ENCODE measurements around the gene EBI3. TPM values are rescaled to one million over a fixed set of nuclear protein-coding genes. Genes with fewer than 3 reads are reported as not detected.

EBI3 gene
- total and polyA plus RNA-seq, 2 experiments from 2014 or later: not detected

DNA sequence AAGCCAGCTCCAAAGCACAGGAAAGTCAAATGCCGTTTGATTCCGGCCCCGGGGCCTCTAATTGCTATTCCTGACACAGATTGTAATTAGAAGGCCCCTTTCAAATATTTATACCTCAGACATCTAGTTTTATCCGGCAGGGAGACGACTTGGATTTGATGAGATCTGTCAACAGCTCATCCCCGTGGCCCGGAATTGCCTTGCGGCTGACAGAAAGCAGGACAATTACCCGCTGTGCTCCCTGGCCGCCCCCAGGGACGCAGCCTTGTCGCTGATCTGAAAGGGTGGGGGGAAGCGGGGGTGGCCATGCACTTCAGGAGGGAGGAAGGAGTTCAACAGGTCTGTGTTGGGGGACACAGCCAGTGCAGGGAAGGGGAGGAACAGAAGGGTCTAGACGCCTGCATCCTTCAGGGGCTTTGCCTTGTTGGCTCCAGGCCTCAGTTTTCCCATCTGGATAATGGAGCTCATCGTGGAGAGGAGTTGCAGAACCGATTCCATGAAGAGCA is 47.9 kb downstream of the EBI3 start:
- H3K9me3 ChIP-seq (ENCODE audit: low read depth): no peaks in the 10 kb centered on the region
- H3K27me3 ChIP-seq: no peaks in the 10 kb centered on the region
- H3K4me3 ChIP-seq: no peak overlapping the region
- peaks cover 16% of the 10 kb centered on the region for H3K4me1 ChIP-seq (ENCODE audit: low read depth)
- TF ChIP-seq, protein P1, sequence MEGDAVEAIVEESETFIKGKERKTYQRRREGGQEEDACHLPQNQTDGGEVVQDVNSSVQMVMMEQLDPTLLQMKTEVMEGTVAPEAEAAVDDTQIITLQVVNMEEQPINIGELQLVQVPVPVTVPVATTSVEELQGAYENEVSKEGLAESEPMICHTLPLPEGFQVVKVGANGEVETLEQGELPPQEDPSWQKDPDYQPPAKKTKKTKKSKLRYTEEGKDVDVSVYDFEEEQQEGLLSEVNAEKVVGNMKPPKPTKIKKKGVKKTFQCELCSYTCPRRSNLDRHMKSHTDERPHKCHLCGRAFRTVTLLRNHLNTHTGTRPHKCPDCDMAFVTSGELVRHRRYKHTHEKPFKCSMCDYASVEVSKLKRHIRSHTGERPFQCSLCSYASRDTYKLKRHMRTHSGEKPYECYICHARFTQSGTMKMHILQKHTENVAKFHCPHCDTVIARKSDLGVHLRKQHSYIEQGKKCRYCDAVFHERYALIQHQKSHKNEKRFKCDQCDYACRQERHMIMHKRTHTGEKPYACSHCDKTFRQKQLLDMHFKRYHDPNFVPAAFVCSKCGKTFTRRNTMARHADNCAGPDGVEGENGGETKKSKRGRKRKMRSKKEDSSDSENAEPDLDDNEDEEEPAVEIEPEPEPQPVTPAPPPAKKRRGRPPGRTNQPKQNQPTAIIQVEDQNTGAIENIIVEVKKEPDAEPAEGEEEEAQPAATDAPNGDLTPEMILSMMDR (IDR thresholded peaks at IDR 0.05; ENCODE audit: low read depth, low read length): no peak
- H3K36me3 ChIP-seq: no peaks in the 10 kb centered on the region
- peak overlapping the region; percentile 70 for H3K27ac ChIP-seq
- peak in 1 of 2 donors; percentile 42 for DNase-seq (ENCODE audit: low read depth in 1 of 2, low spot score in 1 of 2)

- Histone ChIP-seq H3K36me3 (no peaks in the 10 kb centered on the region), H3K9me3 (ENCODE audit: low read depth) (no peaks in the 10 kb centered on the region), H3K4me3 (peak overlapping the region; percentile 90), H3K27me3 (no peaks in the 10 kb centered on the region), H3K27ac (peak overlapping the region; percentile 70), H3K4me1 (ENCODE audit: low read depth) (peaks cover 16% of the 10 kb centered on the region)
- no peak for DNase-seq (ENCODE audit: low read depth in 1 of 2, low spot score in 1 of 2)
- TF ChIP-seq, protein P1 (IDR thresholded peaks at IDR 0.05; ENCODE audit: low read depth, low read length): no peak
Observed at GRCh38 chr19:4278010-4278409, 48.7 kb downstream of the EBI3 start.

DNA sequence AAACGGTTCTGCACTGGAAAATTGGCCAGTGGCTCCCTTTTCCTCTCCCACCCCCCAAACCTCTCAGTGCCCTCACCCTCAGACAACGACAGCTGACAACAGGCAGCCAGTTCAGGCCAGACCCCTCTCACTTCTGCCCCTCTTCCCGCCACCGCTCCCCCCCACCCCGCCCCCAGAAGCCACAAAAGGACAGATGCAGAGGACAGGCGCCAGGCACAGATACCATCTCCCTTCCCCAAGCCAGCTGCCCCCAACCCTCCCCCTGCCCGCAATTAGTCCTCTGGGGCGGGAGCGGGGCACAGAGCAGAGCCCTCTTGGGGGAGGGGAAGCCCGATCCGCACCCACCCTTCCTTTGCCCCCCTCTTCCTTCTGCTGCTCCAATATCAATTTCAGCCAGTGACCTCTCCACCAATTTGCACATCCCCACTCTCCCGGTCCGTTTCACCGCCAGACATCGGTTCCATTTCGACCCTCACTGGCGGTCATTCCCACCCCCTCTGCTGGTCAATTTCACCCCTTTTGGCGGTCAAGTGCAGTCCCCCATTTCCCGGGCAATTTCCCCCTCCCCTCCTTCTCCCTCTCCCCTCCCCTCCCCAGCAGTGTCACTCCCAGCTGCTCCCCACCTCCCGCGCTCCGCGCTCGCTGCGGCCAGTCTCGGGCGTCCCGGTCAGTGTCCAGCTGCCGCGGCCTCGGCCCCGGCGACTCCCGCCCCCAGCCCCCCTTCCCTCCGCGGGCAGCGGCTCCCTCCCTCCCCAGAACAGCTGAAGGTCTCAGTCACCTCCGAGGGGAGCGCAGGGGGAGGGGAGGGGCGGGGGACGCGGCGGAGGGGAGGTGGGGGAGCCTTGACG is 49.3 kb downstream of the EBI3 start, which contains the start of gene SHD:
SHD (plus strand) TSS at position 848 of the 848 bp plus-strand sequence. CDS start 798 bp downstream, outside the sequence.
- Histone ChIP-seq H3K27ac (peak within 1 kb of the TSS; percentile 70), H3K36me3 (no peaks in the 10 kb centered on the region), H3K27me3 (no peaks in the 10 kb centered on the region), H3K4me3 (peak within 1 kb of the TSS; percentile 90), H3K9me3 (ENCODE audit: low read depth) (no peaks in the 10 kb centered on the region), H3K4me1 (ENCODE audit: low read depth) (peaks cover 16% of the 10 kb centered on the region)
- peak in 1 of 2 donors; percentile 71 for DNase-seq (ENCODE audit: low read depth in 1 of 2, low spot score in 1 of 2)
- TF ChIP-seq, protein P1 (IDR thresholded peaks at IDR 0.05; ENCODE audit: low read depth, low read length): no peak

GRCh38 chr19:4279267-4279529 is 49.9 kb downstream of the EBI3 start:
- H3K27me3 ChIP-seq: no peaks in the 10 kb centered on the region
- H3K4me1 ChIP-seq (ENCODE audit: low read depth): peaks cover 16% of the 10 kb centered on the region
- H3K36me3 ChIP-seq: no peaks in the 10 kb centered on the region
- TF ChIP-seq, protein P1 (IDR thresholded peaks at IDR 0.05; ENCODE audit: low read depth, low read length): no peak
- DNase-seq (ENCODE audit: low read depth in 1 of 2, low spot score in 1 of 2): no peak
- H3K4me3 ChIP-seq: peak overlapping the region; percentile 90
- H3K9me3 ChIP-seq (ENCODE audit: low read depth): no peaks in the 10 kb centered on the region
- peak overlapping the region; percentile 70 for H3K27ac ChIP-seq

- DNase-seq (ENCODE audit: low read depth in 1 of 2, low spot score in 1 of 2): peak in 1 of 2 donors; percentile 29
Observed at GRCh38 chr19:4279530-4280422, 50.5 kb downstream of the EBI3 start.

More at GRCh38 chr19:4279530-4280422, 50.5 kb downstream of the EBI3 start:
- H3K27me3 ChIP-seq: no peaks in the 10 kb centered on the region
- H3K4me1 ChIP-seq (ENCODE audit: low read depth): peaks cover 16% of the 10 kb centered on the region
- peak overlapping the region; percentile 90 for H3K4me3 ChIP-seq
- no peaks in the 10 kb centered on the region for H3K9me3 ChIP-seq (ENCODE audit: low read depth)
- H3K36me3 ChIP-seq: no peaks in the 10 kb centered on the region
- TF ChIP-seq, protein P1 (IDR thresholded peaks at IDR 0.05; ENCODE audit: low read depth, low read length): no peak
- H3K27ac ChIP-seq: peak overlapping the region; percentile 70
